Activated T-helper 2 cell treated with anti-CD3 and anti-CD28 coated beads, Interferon-gamma antibody, Interleukin-2, Interleukin-4, amounts not matched to agents 10 μg/mL and 5 μg/mL and 100 μg/mL, durations not matched to agents 14 hours and 24 hours and 36 hours (primary cell): ENCODE data around the gene CST6. TPM values are rescaled to one million over a fixed set of nuclear protein-coding genes. Genes with fewer than 3 reads are reported as not detected.
"Not testable (repeated sequence)": the region's sequence is repeated elsewhere in the genome, so short reads cannot be mapped to it uniquely, and the experiment has no call there.

Experiments
- DNase-seq: peaks from one replicate; pipeline ENCODE4 v3.0.0; 2021; ENCODE audit warnings: low spot score
- H3K27ac Mint-ChIP-seq: one replicate; pipeline ENCODE4 v1.8.0; 2021; ENCODE audit warnings: mixed read lengths
- H3K27me3 Mint-ChIP-seq: one replicate; pipeline ENCODE4 v1.8.0; 2021; ENCODE audit warnings: low read depth, mixed read lengths
- H3K36me3 Mint-ChIP-seq: one replicate; pipeline ENCODE4 v1.8.0; 2021; ENCODE audit warnings: low read depth, mixed read lengths
- H3K4me1 Mint-ChIP-seq: one replicate; pipeline ENCODE4 v1.8.0; 2021; ENCODE audit warnings: low read depth, mixed read lengths
- H3K4me3 Mint-ChIP-seq: one replicate; pipeline ENCODE4 v1.8.0; 2021; ENCODE audit warnings: low read depth, mild to moderate bottlenecking, moderate library complexity, mixed read lengths
- H3K9me3 Mint-ChIP-seq: one replicate; pipeline ENCODE4 v1.8.0; 2021; ENCODE audit warnings: mixed read lengths
- intact Hi-C: fragments of 100-400 bp; cut with micrococcal nuclease; formaldehyde crosslinking; loops from one replicate; pipeline ENCODE4 v1.15.1; 2023
- total RNA-seq: library from RNA; stranded (reverse); gene quantifications from 2 replicates; pipeline ENCODE4 v1.2.3, GENCODE V29; 2022

CST6 gene
- total RNA-seq, 1 donor from 2014 or later: 0.75 TPM

DNA sequence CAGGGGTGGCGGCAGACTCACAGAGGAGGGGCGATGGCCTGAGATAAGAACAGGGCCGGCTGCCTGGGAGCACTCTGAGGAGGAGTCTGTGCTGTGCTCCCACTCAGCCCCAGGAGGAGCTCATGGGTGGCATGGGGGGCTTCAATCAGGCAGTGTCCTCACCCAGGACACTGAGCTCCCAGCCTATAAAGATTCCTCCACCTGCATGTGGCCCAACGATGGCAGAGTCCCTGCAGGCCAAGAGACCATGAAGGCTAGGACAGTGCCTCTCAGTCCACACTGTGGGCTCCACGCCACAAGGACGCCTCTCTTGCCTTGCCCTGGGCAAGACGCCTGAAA is 1.9 kb downstream of the CST6 start:
- Mint-ChIP-seq H3K4me1 (peaks cover 3% of the 10 kb centered on the region), H3K4me3 (no peak overlapping the region), H3K9me3 (no peaks in the 10 kb centered on the region), H3K27me3 (peaks cover 19% of the 10 kb centered on the region), H3K27ac (no peak overlapping the region), H3K36me3 (no peaks in the 10 kb centered on the region)
- no peak for DNase-seq
- intact Hi-C loops: no loop called here

DNA sequence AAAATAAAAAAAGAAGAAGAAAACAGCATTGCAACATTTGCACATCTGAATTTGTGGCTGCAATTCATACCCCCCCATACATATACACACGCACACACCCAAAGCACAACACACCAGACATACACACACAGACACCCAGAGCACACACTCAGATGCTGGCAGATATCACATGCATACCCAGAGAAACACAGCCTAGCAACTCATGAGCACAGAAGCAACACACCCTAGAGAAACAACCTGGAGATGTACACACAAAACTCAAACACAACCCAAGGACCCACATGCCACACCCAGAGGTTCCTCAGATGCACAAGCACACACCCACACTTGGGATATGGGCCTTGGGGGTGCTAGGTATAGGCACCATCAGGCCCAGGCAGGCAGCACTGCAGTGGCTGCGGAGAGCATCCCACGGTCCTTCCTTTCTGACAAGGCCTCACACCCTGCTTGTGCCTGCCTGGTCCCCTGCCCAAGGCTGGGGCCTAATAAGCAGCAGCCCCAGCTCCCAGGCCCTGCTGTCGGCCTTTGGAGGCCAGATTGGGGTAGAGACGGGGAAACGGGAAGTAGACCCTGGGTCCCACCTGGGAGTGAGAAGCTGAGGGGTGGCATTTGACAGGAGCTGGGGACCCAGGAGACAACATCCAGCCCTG is 3.1 kb downstream of the CST6 start:
- Mint-ChIP-seq H3K4me3 (no peak overlapping the region), H3K9me3 (no peaks in the 10 kb centered on the region), H3K27ac (no peak overlapping the region)

DNA sequence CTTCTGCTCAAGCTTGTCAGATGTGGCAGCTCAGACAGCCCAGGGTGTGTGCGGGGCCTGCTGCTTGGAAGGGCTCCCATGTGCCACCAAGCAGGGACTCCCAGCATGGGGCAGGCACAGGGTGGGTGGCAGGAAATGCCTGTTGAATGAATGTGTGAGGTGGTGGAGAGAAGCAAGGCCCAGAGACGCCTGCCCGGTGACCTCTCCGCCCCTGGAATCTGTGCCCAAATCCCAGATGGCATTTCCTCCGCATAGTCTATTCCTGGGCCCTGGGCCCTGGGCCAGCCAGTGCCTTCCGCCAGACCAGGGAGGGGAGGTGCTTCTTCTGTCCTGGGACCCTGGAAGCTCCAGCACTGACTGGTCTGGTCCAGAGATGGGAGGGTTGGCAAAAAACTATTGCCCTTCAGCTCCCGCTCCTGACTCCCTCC is 3.7 kb downstream of the CST6 start:
- Mint-ChIP-seq H3K4me3 (no peak overlapping the region), H3K27ac (no peak overlapping the region), H3K9me3 (no peaks in the 10 kb centered on the region), H3K4me1 (peaks cover 4% of the 10 kb centered on the region), H3K36me3 (no peaks in the 10 kb centered on the region), H3K27me3 (peaks cover 16% of the 10 kb centered on the region)
- no peak for DNase-seq
- intact Hi-C loops: no loop called here

More for the DNA sequence above, 3.1 kb downstream of the CST6 start:
- intact Hi-C loops: no loop called here
- no peak for DNase-seq
- Mint-ChIP-seq H3K27me3 (peaks cover 19% of the 10 kb centered on the region), H3K36me3 (no peaks in the 10 kb centered on the region), H3K4me1 (peaks cover 3% of the 10 kb centered on the region)

GRCh38 chr11:66015936-66016792 is 4.4 kb downstream of the CST6 start:
- H3K27me3 Mint-ChIP-seq: peaks cover 14% of the 10 kb centered on the region
- no peak for DNase-seq
- H3K36me3 Mint-ChIP-seq: no peaks in the 10 kb centered on the region
- peaks cover 9% of the 10 kb centered on the region for H3K4me1 Mint-ChIP-seq
- intact Hi-C loops: no loop called here
- H3K4me3 Mint-ChIP-seq: no peak overlapping the region
- H3K27ac Mint-ChIP-seq: no peak overlapping the region
- no peaks in the 10 kb centered on the region for H3K9me3 Mint-ChIP-seq

DNA sequence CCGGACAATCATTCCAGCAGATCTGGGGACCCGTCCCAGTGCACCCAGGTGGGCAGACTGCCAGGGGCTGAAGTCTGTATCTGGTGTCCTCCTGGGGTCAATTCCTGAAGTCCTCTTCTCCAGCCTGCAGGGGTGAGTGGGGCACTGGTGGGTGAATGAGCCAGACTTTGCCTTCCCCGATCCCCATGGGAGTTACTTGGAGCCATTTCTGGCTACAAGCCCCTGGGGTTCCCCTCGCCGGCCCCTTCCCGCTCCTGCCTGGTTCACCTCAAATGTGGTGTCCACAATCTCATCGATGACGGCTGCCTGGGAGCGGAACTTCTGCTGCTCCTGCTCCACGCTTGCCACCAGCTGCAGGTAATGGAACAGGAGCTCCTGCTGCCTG is 5.0 kb downstream of the CST6 start:
- no peak for DNase-seq

DNA sequence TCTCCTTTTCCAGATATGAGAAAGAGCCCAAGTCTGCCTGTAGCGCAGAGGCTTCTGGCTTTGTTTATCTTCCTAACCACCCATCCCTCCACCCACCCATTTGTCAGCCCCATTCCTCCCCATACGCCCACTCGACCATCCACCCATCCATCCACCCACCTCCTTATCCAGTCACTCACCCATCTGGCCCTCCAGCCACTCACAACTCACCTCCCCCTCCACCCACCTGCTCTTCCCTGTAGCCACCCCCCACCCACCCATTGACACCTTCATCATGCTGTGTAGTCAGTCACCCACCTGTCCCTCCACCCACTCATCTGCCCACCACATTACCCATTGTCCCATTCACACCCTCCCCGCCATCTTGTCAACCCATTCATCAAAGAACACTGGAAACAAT is 5.5 kb downstream of the CST6 start:
- intact Hi-C loops: no loop called here
- Mint-ChIP-seq H3K4me3 (no peak overlapping the region), H3K4me1 (peaks cover 14% of the 10 kb centered on the region), H3K27ac (no peak overlapping the region), H3K36me3 (no peaks in the 10 kb centered on the region), H3K27me3 (peaks cover 9% of the 10 kb centered on the region), H3K9me3 (no peaks in the 10 kb centered on the region)
- no peak for DNase-seq

More for the DNA sequence above, 5.0 kb downstream of the CST6 start:
- H3K36me3 Mint-ChIP-seq: no peaks in the 10 kb centered on the region
- H3K9me3 Mint-ChIP-seq: no peaks in the 10 kb centered on the region
- no peak overlapping the region for H3K27ac Mint-ChIP-seq
- H3K4me3 Mint-ChIP-seq: no peak overlapping the region
- H3K4me1 Mint-ChIP-seq: peaks cover 14% of the 10 kb centered on the region
- H3K27me3 Mint-ChIP-seq: peaks cover 10% of the 10 kb centered on the region
- intact Hi-C loops: no loop called here

GRCh38 chr11:66020212-66020611 is 8.4 kb downstream of the CST6 start:
- DNase-seq: no peak
- Mint-ChIP-seq H3K36me3 (no peaks in the 10 kb centered on the region), H3K4me3 (no peak overlapping the region), H3K4me1 (peaks cover 18% of the 10 kb centered on the region), H3K27me3 (peaks cover 7% of the 10 kb centered on the region), H3K9me3 (no peaks in the 10 kb centered on the region), H3K27ac (no peak overlapping the region)
- intact Hi-C loops: no loop called here

DNA sequence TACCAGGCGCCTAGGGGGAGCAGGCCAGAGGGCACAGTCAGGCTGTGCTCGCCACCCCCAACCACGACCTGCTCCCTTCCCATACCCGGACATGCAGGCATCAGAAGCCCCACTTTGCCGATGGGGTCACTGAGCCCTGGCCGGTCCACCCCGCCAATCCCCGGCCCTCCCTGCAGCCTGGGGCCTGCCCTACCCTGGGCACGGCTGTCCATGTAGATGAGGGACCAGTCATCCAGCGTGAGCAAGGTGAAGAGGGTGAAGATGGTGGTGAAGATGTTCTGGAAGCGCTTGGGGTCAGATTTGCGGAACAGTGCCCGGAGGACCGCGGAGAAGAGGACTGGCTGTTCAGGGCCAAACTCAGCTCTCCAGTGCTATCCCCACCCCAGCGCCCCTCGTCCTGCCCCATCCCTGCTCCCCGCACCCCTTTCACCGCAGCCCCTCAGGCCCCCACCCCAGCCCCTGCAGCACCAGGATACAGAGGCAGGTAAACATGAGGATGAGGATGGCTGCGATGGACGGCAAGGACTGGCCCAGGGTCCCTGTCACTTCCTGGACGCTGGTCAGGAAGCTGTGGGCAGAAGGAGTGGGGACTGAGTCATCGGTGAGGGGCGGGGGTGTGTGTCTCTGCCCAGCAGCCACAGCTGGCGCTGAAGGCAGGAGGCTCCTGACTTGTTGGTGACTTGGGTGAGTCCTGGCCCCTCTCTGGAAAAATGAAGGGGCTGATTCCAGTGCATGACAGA is 9.0 kb downstream of the CST6 start:
- Mint-ChIP-seq H3K27me3 (peaks cover 7% of the 10 kb centered on the region), H3K36me3 (no peaks in the 10 kb centered on the region), H3K9me3 (no peaks in the 10 kb centered on the region), H3K27ac (peak overlapping the region; percentile 38), H3K4me1 (peaks cover 18% of the 10 kb centered on the region), H3K4me3 (no peak overlapping the region)
- intact Hi-C loops: no loop called here
- no peak for DNase-seq

DNA sequence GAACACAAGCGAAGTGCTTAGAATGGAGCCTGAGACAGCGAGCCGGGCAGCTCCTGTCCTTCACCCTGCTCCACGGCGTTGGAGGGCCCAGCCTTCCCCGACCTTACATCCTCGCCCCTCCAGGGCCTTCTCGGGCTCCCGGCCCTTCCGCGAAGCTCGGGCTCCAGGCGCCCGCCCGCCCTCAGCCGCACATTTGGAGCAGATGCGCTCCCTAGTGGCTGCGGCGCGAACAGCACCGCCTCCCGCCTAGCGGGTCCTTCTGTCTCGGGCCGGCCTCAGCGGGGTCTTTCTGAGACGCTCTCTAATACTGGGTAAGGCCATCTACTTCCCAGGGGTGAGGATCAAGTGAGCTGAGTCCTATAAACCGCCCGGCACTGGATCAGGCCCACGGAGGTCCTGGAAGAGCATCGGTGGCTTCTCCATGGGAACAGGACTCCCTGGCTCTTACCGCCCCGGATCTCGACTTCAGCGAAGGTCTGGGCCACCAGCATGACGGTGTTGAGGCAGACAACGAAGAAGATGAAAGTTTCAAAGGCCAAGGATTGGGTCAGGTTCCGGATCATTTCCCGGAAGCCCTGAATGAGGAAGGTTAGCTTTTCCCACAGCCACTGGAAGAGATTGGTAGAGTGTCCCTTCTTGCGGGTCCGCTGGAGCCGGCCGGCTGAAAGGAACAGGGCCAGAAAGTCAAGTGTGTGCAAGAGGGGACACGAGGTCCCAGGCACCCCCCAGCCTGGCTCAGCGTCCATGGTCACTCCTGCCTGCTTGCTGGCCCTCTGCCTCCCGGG is 10.8 kb downstream of the CST6 start:
- H3K27ac Mint-ChIP-seq: peak overlapping the region; percentile 58
- H3K27me3 Mint-ChIP-seq: peaks cover 7% of the 10 kb centered on the region
- peak; percentile 68 for DNase-seq
- H3K36me3 Mint-ChIP-seq: no peaks in the 10 kb centered on the region
- intact Hi-C loops: no loop called here
- peak overlapping the region; percentile 55 for H3K4me3 Mint-ChIP-seq
- no peaks in the 10 kb centered on the region for H3K9me3 Mint-ChIP-seq
- H3K4me1 Mint-ChIP-seq: peaks cover 16% of the 10 kb centered on the region

DNA sequence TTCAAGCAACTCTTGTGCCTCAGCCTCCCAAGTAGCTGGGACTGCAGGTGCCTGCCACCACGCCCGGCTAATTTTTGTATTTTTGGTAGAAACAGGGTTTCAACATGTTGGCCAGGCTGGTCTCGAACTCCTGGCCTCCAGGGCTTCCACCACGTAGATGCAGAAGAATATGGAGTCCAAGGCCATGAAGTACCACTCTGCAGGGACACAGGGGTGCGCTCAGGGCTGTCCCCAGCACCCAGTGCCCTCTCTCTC is 11.3 kb downstream of the CST6 start:
- H3K36me3 Mint-ChIP-seq, H3K4me3 Mint-ChIP-seq, H3K27me3 Mint-ChIP-seq, H3K27ac Mint-ChIP-seq, H3K9me3 Mint-ChIP-seq, intact Hi-C loops, DNase-seq: not testable (repeated sequence)
- H3K4me1 Mint-ChIP-seq: peaks cover 15% of the 10 kb centered on the region

GRCh38 chr11:66026017-66026529 is 14.3 kb downstream of the CST6 start, which contains the start of gene CATSPER1:
TSS of gene CATSPER1 (minus strand) at chr11:66026479. CDS start at chr11:66026379, 100 bp downstream.
- Mint-ChIP-seq H3K27ac (no peak within 1 kb of the TSS), H3K4me1 (peaks cover 10% of the 10 kb centered on the region), H3K27me3 (peaks cover 7% of the 10 kb centered on the region), H3K36me3 (no peaks in the 10 kb centered on the region), H3K4me3 (no peak within 1 kb of the TSS), H3K9me3 (no peaks in the 10 kb centered on the region)
- intact Hi-C loops: no loop called here
- no peak for DNase-seq

DNA sequence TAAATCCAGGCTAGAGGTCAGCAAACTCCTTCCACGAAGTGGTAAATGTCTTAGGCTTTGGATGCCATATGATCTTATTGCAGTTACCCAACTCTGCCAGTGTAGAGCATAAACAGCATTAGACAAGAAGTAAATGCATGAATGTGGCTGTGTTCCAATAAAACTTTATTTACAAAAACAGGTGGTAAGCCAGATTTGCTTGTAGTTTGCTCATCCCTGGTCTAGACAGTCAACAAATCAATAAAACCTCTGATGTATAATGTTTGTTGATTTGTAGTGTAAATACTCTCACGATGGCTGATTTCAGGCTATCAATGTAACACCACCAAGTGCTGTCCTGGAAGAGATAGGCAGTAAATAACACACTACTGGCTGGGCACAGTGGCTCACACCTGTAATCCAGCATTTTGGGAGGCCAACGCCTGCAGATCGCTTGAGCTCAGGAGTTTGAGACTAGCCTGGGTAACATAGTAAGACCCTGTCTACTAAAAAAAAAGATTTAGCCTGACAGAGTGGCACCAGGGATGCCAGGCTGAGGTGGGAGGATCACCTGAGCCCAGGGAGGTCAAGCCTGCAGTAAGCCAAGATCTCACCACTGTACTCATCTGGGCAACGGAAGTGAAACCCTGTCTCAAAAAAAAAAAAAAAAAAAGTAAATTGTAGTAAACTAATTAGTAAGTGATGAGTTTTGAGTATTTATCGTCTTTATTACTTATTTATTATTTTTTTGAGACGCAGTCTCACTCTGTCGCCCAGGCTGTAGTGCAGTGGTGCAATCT is 21.3 kb downstream of the CST6 start:
- no peaks in the 10 kb centered on the region for H3K36me3 Mint-ChIP-seq
- no peak overlapping the region for H3K4me3 Mint-ChIP-seq
- peaks cover 6% of the 10 kb centered on the region for H3K27me3 Mint-ChIP-seq
- no peaks in the 10 kb centered on the region for H3K4me1 Mint-ChIP-seq
- no peaks in the 10 kb centered on the region for H3K9me3 Mint-ChIP-seq
- no peak overlapping the region for H3K27ac Mint-ChIP-seq
- intact Hi-C loops: no loop called here
- DNase-seq: no peak
